ENCODE results near the gene MCRIP2.
A peak's percentile ranks its signal among the peaks of the same experiment; 100 is the strongest.
"Not testable (repeated sequence)": the region's sequence is repeated elsewhere in the genome, so short reads cannot be mapped to it uniquely, and the experiment has no call there.

Gene MCRIP2

GRCh38 chr16:683396-684070 is 41.9 kb downstream of the MCRIP2 start:
- no peak for DNase-seq

- peak; percentile 51 for DNase-seq
Observed at GRCh38 chr16:684071-684794, 42.6 kb downstream of the MCRIP2 start, which contains the start of gene JMJD8. JMJD8 (minus strand) TSS chr16:684334; CDS start chr16:684319, 15 bp downstream.

GRCh38 chr16:684961-685696 is 43.5 kb downstream of the MCRIP2 start:
- peak; percentile 78 for DNase-seq

- DNase-seq, result peak; percentile 32
Observed at GRCh38 chr16:685967-686366, 44.3 kb downstream of the MCRIP2 start.

GRCh38 chr16:686459-687260 is 45.0 kb downstream of the MCRIP2 start:
- DNase-seq, result no peak

- no peak for DNase-seq
Observed at GRCh38 chr16:687499-687898, 45.9 kb downstream of the MCRIP2 start.

- no peak for DNase-seq
Observed at GRCh38 chr16:689175-689897, 47.7 kb downstream of the MCRIP2 start.

- not testable (repeated sequence) for DNase-seq
Observed at GRCh38 chr16:691242-691641, 49.6 kb downstream of the MCRIP2 start.

GRCh38 chr16:692356-693108 is 50.9 kb downstream of the MCRIP2 start:
- no peak for DNase-seq

- DNase-seq, result no peak
Observed at GRCh38 chr16:693364-693763, 51.7 kb downstream of the MCRIP2 start.

GRCh38 chr16:693766-694165 is 52.1 kb downstream of the MCRIP2 start:
- DNase-seq, result no peak

- no peak for DNase-seq
Observed at GRCh38 chr16:694187-694862, 52.7 kb downstream of the MCRIP2 start.

GRCh38 chr16:694863-695354 is 53.3 kb downstream of the MCRIP2 start:
- no peak for DNase-seq

GRCh38 chr16:695355-696089 is 53.9 kb downstream of the MCRIP2 start:
- DNase-seq, result peak; percentile 68

Measured in NCI-H2029 treated with DMSO at 0.1 percent for 48 hours (cell line).